ENCODE results near the gene KRTAP12-3.

KRTAP12-3 gene

DNA sequence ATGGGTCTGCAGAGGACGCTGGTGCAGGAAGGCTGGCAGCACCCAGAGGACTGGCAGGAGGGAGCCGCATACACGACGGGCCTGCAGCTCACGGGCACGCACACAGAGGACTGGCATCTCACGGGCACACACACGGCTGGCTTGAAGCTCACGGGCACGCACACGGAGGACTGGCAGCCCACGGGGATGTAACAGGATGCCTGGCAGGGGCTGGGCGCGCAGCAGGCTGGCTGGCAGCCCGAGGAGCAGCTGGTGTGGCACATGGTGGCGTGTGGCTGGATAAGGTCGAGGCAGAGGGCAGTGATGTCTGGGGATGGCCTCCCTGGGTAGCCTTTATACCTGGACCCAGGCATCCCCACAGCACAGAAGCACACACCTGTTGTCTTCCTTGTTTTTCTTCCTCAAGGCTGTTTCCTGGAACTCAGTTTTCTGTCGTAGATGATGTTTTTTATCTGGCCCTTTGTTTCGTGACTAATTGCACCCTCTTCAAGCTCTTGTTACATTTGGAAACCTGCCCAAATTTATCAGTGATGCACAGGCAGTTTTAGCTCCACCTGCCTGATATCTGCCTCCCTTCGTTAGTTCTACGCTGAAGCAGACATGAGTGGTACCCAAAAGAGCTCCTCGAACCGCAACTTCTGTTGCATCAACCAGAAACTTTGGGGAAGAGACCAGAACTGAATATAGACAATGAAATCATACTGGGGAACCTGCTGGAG is 24.3 kb downstream of the KRTAP12-3 start, which contains the start of gene KRTAP12-1:
Gene KRTAP12-1, minus strand, starts transcription at position 303 of the 719 bp plus-strand sequence. Its CDS starts 40 bp downstream, at position 263.
- Histone ChIP-seq H3K9ac (ENCODE audit: low read length) (no peak within 1 kb of the TSS), H3K79me2 (ENCODE audit: insufficient read depth, low read length) (no peaks in the 10 kb centered on the region), H3F3A (ENCODE audit: insufficient read depth, low read length) (no peaks in the 10 kb centered on the region), H3K9me2 (ENCODE audit: low read depth, low read length) (no peaks in the 10 kb centered on the region), H3K4me1 (ENCODE audit: insufficient read depth, low read length, severe bottlenecking) (no peaks in the 10 kb centered on the region), H3K4me2 (ENCODE audit: low read length) (no peak within 1 kb of the TSS), H3K36me3 (ENCODE audit: insufficient read depth, low read length) (no peaks in the 10 kb centered on the region), H4K20me1 (ENCODE audit: insufficient read depth, low read length) (no peaks in the 10 kb centered on the region), H3K9me3 (ENCODE audit: low read length) (no peaks in the 10 kb centered on the region), H3K27me3 (ENCODE audit: insufficient read depth, low read length) (no peaks in the 10 kb centered on the region), H3K27ac (ENCODE audit: low read depth, low read length, poor library complexity, severe bottlenecking) (no peak within 1 kb of the TSS), H3K4me3 (ENCODE audit: low read depth, low read length, poor library complexity, severe bottlenecking) (no peak within 1 kb of the TSS), H2AFZ (ENCODE audit: low read length) (no peak within 1 kb of the TSS)
- TF ChIP-seq, protein P1, sequence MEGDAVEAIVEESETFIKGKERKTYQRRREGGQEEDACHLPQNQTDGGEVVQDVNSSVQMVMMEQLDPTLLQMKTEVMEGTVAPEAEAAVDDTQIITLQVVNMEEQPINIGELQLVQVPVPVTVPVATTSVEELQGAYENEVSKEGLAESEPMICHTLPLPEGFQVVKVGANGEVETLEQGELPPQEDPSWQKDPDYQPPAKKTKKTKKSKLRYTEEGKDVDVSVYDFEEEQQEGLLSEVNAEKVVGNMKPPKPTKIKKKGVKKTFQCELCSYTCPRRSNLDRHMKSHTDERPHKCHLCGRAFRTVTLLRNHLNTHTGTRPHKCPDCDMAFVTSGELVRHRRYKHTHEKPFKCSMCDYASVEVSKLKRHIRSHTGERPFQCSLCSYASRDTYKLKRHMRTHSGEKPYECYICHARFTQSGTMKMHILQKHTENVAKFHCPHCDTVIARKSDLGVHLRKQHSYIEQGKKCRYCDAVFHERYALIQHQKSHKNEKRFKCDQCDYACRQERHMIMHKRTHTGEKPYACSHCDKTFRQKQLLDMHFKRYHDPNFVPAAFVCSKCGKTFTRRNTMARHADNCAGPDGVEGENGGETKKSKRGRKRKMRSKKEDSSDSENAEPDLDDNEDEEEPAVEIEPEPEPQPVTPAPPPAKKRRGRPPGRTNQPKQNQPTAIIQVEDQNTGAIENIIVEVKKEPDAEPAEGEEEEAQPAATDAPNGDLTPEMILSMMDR (IDR thresholded peaks at IDR 0.05; ENCODE audit: low read length): no peak
- TF ChIP-seq EZH2 (IDR thresholded peaks at IDR 0.05; ENCODE audit: borderline replicate concordance, low read length): no peak

DNA sequence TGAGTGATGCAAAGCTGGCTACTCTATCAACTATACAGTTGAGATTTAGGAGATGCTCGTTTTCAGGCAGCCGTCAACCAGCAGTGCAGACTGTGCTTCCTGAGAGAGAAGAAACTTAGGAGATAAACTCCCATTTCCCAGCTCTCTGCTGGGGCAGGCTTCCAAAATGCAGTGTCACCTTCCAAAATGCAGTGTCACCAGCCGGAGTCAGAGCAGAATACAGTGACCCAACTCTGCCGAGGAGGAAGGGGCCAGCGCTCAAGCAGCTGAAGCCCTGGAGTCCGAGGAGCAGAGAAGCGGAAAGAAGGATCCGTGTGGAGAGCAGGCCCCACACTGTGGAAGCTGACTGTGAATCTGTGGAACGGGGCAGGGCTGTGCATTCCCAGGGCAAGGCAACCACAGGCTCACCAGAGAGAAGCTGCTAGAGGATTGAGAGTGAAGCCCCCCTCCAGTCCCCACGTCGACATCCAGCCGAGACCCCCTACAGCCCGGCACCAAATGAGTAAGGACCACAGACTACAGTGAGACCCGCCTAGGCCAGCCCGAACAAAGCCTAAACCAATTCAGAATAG is 24.9 kb downstream of the KRTAP12-3 start:
- Histone ChIP-seq H3K79me2 (ENCODE audit: insufficient read depth, low read length) (no peaks in the 10 kb centered on the region), H2AFZ (ENCODE audit: low read length) (no peak overlapping the region), H3K4me3 (ENCODE audit: low read depth, low read length, poor library complexity, severe bottlenecking) (no peak overlapping the region), H3K9me3 (ENCODE audit: low read length) (no peaks in the 10 kb centered on the region), H3K36me3 (ENCODE audit: insufficient read depth, low read length) (no peaks in the 10 kb centered on the region), H3K27me3 (ENCODE audit: insufficient read depth, low read length) (no peaks in the 10 kb centered on the region; the same call in 1 of the 2 replicates), H3K9me2 (ENCODE audit: low read depth, low read length) (no peaks in the 10 kb centered on the region), H3K9ac (ENCODE audit: low read length) (no peak overlapping the region), H3K4me2 (ENCODE audit: low read length) (no peak overlapping the region), H3K27ac (ENCODE audit: low read depth, low read length, poor library complexity, severe bottlenecking) (no peak overlapping the region), H3F3A (ENCODE audit: insufficient read depth, low read length) (no peaks in the 10 kb centered on the region), H3K4me1 (ENCODE audit: insufficient read depth, low read length, severe bottlenecking) (no peaks in the 10 kb centered on the region), H4K20me1 (ENCODE audit: insufficient read depth, low read length) (no peaks in the 10 kb centered on the region)
- TF ChIP-seq EZH2 (IDR thresholded peaks at IDR 0.05; ENCODE audit: borderline replicate concordance, low read length): no peak
- TF ChIP-seq, protein P1 (IDR thresholded peaks at IDR 0.05; ENCODE audit: low read length): no peak

DNA sequence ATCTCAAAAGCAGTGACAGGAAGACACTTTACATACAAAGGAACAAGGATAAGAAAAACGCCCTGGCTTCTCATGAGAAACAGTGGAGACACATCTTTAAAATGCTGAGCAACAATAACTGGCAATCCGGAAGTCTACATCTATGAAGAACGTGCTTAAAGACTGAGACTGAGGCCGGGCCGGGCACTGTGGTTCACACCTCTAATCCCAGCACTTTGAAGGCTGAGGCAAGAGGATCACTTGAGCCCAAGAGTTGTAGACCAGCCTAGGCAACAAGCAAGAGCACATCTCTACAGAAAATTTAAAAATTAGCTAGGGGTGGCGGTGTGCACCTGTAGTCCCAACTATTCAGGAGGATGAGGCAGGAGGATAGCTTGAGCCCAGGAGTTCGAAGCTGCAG is 26.3 kb downstream of the KRTAP12-3 start:
- Histone ChIP-seq H3K79me2 (ENCODE audit: insufficient read depth, low read length) (no peaks in the 10 kb centered on the region), H3K9me3 (ENCODE audit: low read length) (no peaks in the 10 kb centered on the region), H3K4me2 (ENCODE audit: low read length) (no peak overlapping the region), H3K4me3 (ENCODE audit: low read depth, low read length, poor library complexity, severe bottlenecking) (no peak overlapping the region), H3K27ac (ENCODE audit: low read depth, low read length, poor library complexity, severe bottlenecking) (no peak overlapping the region), H2AFZ (ENCODE audit: low read length) (no peak overlapping the region), H3K36me3 (ENCODE audit: insufficient read depth, low read length) (no peaks in the 10 kb centered on the region), H3K4me1 (ENCODE audit: insufficient read depth, low read length, severe bottlenecking) (no peaks in the 10 kb centered on the region), H4K20me1 (ENCODE audit: insufficient read depth, low read length) (no peaks in the 10 kb centered on the region), H3K9me2 (ENCODE audit: low read depth, low read length) (no peaks in the 10 kb centered on the region), H3F3A (ENCODE audit: insufficient read depth, low read length) (no peaks in the 10 kb centered on the region), H3K27me3 (ENCODE audit: insufficient read depth, low read length) (peaks cover 3% of the 10 kb centered on the region; the same call in 1 of the 2 replicates), H3K9ac (ENCODE audit: low read length) (no peak overlapping the region)
- TF ChIP-seq, protein P1 (IDR thresholded peaks at IDR 0.05; ENCODE audit: low read length): no peak
- TF ChIP-seq EZH2 (IDR thresholded peaks at IDR 0.05; ENCODE audit: borderline replicate concordance, low read length): no peak
